ENCODE data around the gene CHI3L2.
"Not testable (repeated sequence)": the region's sequence is repeated elsewhere in the genome, so short reads cannot be mapped to it uniquely, and the experiment has no call there.

CHI3L2 gene

DNA sequence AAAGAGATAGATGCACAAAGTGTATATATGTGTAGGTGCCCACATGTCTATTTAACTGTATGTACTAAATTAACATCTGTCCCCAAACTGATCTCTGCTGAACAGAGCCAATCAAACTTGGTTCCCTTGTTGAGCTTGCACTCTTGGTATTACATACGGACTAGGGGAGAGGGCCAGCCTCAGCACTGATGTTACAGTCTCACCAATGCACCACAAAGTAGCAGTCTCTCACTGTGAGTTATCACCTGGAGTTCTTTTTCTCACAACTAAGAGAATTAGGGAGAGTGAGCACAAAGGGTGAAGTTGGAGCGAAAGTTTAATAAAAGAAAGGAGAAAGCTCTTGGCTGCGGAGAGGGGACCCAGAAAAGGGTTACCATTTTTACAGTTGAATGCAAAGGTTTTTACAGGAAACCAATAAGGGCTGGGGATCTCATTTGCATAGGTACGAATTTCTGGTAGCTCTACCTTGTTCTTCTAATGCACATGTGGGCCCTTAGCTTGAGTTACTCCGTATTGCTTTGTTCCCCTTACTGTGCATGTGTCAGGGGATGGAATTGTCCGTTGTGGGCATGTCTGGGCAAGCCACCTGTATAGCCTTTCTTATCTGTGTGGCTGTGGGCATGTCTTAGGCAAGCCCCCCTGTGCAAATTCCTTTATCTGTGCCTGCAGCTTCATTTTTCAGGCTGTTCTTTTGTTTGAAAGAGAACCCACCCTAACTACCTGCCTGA, 13.3 kb upstream of the CHI3L2 start:
- Histone ChIP-seq H3K9ac (ENCODE audit: low read depth, low read length) (no peak overlapping the region), H3K4me3 (ENCODE audit: low read depth, low read length) (no peak overlapping the region), H3K36me3 (ENCODE audit: control insufficient read depth, insufficient read depth, low read length) (no peaks in the 10 kb centered on the region), H3K4me1 (ENCODE audit: control insufficient read depth, insufficient read depth, low read length) (0 out of 2 replicates have a peak, but pooled peaks cover 5% of the 10 kb centered on the region), H3K27ac (ENCODE audit: low read depth, low read length) (no peak overlapping the region), H3K9me3 (ENCODE audit: control insufficient read depth, insufficient read depth, low read length) (no peaks in the 10 kb centered on the region), H3K27me3 (ENCODE audit: control insufficient read depth, insufficient read depth, low read length) (no peaks in the 10 kb centered on the region)

DNA sequence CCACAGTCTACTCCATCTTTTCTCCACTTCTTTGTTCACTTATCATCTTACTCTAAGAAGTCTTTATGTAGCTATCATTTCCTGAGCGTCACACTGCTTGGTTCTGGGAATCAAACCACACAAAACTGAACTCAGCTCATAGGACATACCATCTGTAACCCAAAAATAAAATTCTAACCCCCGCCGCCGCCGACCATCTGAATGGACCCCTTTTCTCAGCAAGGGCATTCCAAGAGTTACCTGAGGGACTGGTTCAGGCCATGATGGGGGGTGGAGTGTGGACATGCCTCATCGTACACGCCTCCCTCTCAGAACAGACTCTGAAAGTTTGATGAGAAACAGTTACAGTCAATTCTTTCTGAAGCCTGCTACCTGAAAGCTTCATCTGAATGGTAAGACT, 12.6 kb upstream of the CHI3L2 start:
- Histone ChIP-seq H3K9ac (ENCODE audit: low read depth, low read length) (no peak overlapping the region), H3K36me3 (ENCODE audit: control insufficient read depth, insufficient read depth, low read length) (no peaks in the 10 kb centered on the region), H3K4me1 (ENCODE audit: control insufficient read depth, insufficient read depth, low read length) (0 out of 2 replicates have a peak, but pooled peaks cover 5% of the 10 kb centered on the region), H3K4me3 (ENCODE audit: low read depth, low read length) (no peak overlapping the region), H3K27ac (ENCODE audit: low read depth, low read length) (no peak overlapping the region), H3K27me3 (ENCODE audit: control insufficient read depth, insufficient read depth, low read length) (no peaks in the 10 kb centered on the region), H3K9me3 (ENCODE audit: control insufficient read depth, insufficient read depth, low read length) (no peaks in the 10 kb centered on the region)

DNA sequence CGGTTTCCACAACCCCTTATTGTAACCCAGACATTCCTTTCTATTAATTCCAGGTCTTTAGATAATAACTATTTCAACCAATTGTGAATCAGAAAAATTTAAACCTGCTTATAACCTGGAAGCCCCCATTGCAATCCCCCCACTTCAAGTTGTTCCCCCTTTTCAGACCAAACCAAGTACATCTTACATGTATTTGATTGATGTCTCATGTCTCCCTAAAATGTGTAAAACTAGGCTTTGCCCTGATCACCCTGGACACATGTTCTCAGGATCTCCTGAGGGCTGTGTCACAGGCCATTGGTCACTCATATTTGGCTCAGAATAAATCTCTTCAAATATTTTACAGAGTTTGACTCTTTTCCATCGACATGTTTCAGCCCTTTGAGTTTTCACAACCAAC, 12.2 kb upstream of the CHI3L2 start:
- not testable (repeated sequence) for H3K4me3 ChIP-seq (ENCODE audit: low read depth, low read length); H3K9ac ChIP-seq (ENCODE audit: low read depth, low read length); H3K36me3 ChIP-seq (ENCODE audit: control insufficient read depth, insufficient read depth, low read length); H3K27me3 ChIP-seq (ENCODE audit: control insufficient read depth, insufficient read depth, low read length); H3K4me1 ChIP-seq (ENCODE audit: control insufficient read depth, insufficient read depth, low read length); H3K27ac ChIP-seq (ENCODE audit: low read depth, low read length); H3K9me3 ChIP-seq (ENCODE audit: control insufficient read depth, insufficient read depth, low read length)

DNA sequence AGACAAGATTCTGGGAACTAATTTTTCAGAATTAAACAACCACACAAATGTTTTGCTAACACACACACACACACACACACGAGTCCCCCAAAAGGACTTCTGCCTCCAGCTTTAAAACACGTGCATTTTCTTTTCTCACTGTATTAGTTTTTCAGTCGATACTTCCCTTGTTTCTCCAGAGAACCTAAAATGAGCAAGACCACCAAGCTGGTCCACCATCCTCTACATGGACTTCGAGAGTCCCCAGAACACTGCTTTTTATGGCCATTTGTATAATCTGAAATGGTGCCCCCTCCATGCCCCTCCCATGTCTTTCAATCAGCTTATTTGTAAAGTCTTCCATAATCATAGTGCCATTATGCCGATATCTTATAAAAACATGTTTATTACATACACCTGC, 10.8 kb upstream of the CHI3L2 start:
- Histone ChIP-seq H3K9ac (ENCODE audit: low read depth, low read length) (no peak overlapping the region), H3K27ac (ENCODE audit: low read depth, low read length) (no peak overlapping the region), H3K9me3 (ENCODE audit: control insufficient read depth, insufficient read depth, low read length) (no peaks in the 10 kb centered on the region), H3K4me3 (ENCODE audit: low read depth, low read length) (no peak overlapping the region), H3K4me1 (ENCODE audit: control insufficient read depth, insufficient read depth, low read length) (0 out of 2 replicates have a peak, but pooled peaks cover 5% of the 10 kb centered on the region), H3K27me3 (ENCODE audit: control insufficient read depth, insufficient read depth, low read length) (no peaks in the 10 kb centered on the region), H3K36me3 (ENCODE audit: control insufficient read depth, insufficient read depth, low read length) (no peaks in the 10 kb centered on the region)

DNA sequence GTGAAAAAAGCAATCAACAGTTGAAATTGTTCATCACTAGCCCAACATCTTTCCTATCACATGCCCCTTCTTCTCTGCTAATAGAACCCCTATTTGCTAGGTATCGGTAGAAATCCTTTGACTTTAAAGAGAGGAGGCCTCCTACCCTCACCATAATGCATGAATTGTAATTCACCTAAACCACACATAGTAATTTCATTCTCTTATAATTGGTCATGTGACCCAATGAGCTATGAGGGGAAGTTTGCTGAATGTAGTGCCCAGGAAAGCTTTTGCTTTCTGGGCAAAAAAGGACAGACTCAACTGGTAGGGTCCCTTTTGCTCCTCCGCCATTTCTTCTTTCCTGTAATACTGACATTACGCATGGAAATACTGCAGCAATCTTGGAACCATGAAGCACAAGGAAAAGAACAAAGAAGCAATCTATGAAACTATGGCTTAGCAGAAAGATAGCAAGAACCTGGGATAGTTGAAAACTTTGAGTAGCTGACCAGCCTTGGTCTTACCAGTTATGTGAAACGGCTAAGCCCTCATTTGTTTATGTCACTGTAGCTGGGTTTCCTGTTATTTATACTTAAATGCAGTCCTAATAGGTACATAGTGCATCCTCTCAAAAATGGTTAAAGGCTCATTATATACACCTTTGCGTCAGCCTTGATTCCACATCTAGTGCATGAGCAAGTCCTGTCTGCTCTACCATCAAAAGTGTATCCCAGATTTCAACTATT, 10.2 kb upstream of the CHI3L2 start:
- no peak overlapping the region for H3K27ac ChIP-seq (ENCODE audit: low read depth, low read length)
- H3K9me3 ChIP-seq (ENCODE audit: control insufficient read depth, insufficient read depth, low read length) = no peaks in the 10 kb centered on the region
- H3K9ac ChIP-seq (ENCODE audit: low read depth, low read length) = no peak overlapping the region
- H3K4me3 ChIP-seq (ENCODE audit: low read depth, low read length) = no peak overlapping the region
- H3K4me1 ChIP-seq (ENCODE audit: control insufficient read depth, insufficient read depth, low read length) = peaks cover 8% of the 10 kb centered on the region; the same call in 1 of the 2 replicates
- H3K27me3 ChIP-seq (ENCODE audit: control insufficient read depth, insufficient read depth, low read length) = no peaks in the 10 kb centered on the region
- H3K36me3 ChIP-seq (ENCODE audit: control insufficient read depth, insufficient read depth, low read length) = no peaks in the 10 kb centered on the region

DNA sequence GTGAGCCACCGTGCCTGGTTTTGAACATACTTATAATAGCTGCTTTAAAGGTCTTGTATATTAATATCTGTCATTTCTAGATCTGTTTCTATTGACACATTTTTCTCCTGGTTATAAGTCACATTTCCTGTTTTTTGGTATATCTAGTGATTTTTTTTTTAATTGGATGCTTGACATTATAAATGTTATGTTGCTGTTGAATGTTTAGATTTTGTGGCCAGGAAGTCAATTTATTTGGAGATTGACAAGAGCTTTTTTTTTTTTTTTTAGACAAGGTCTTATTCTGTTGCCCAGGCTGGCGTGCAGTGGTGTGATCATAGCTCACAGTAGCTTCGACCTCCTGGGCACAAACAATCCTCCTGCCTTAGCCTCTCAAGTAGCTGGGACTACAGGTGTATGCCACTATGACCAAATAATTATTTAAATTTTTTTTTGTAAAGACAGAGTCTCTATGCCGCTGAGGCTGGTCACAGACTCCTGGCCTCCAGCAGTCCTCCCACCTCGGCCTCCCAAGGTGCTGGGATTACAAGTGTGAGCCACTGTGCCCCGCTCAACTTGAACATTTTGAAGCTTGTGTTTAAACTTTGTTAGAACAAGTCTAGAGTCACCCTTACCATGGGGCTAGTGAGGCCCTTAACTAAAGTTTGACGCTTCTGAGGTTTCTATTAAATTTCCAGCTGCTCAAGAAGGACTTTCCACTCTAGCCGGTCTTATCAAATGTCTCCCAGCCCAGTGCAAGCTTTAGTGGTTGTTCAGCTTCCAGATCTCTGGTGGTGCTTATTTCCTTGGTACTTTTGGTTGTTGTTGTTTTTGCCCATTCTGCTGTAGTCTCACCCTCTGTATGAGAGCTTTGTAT, 8.6 kb upstream of the CHI3L2 start:
- Histone ChIP-seq H3K36me3 (ENCODE audit: control insufficient read depth, insufficient read depth, low read length) (no peaks in the 10 kb centered on the region), H3K9me3 (ENCODE audit: control insufficient read depth, insufficient read depth, low read length) (no peaks in the 10 kb centered on the region), H3K27me3 (ENCODE audit: control insufficient read depth, insufficient read depth, low read length) (no peaks in the 10 kb centered on the region), H3K4me3 (ENCODE audit: low read depth, low read length) (no peak overlapping the region), H3K9ac (ENCODE audit: low read depth, low read length) (no peak overlapping the region), H3K4me1 (ENCODE audit: control insufficient read depth, insufficient read depth, low read length) (peaks cover 17% of the 10 kb centered on the region; the same call in 1 of the 2 replicates), H3K27ac (ENCODE audit: low read depth, low read length) (peak overlapping the region; percentile 90)

DNA sequence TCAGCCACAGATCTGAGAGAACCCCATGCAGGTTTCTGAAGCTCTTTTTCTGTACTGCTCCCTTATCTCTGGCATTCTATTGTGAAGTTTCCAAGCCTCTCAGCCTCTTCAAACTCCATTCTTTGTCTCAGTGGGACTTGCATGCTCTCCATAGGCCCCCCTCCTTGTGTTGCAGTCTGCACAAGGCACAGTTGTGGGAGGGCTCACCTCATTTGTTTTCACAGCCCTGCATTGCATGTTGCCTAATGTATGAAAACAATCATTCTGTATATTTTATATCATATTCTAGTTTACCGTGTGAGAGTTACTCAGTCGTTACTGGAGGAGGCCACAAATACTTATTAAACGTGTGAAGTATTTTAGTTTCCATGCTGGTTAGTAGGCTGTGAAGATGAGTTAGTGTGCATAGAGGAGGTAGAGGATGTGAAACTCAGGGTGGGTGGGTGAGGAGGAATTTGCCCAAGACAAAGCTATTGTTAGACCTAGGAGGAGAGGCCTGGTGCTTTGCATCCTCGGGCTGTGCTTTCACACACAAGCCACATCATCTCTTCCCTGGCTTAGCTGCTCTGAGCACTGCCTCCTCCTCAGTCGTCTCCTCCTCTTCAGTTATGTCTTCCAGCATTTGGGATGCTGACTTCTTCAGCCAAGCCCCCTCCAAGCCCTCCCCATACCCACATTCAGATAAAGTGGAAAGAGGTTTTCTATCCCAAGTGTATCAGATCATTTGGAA, 7.8 kb upstream of the CHI3L2 start:
- H3K36me3 ChIP-seq (ENCODE audit: control insufficient read depth, insufficient read depth, low read length) = no peaks in the 10 kb centered on the region
- H3K4me3 ChIP-seq (ENCODE audit: low read depth, low read length) = no peak overlapping the region
- H3K9ac ChIP-seq (ENCODE audit: low read depth, low read length) = no peak overlapping the region
- H3K27me3 ChIP-seq (ENCODE audit: control insufficient read depth, insufficient read depth, low read length) = no peaks in the 10 kb centered on the region
- H3K4me1 ChIP-seq (ENCODE audit: control insufficient read depth, insufficient read depth, low read length) = peaks cover 14% of the 10 kb centered on the region; the same call in 1 of the 2 replicates
- peak overlapping the region; percentile 90 for H3K27ac ChIP-seq (ENCODE audit: low read depth, low read length)
- no peaks in the 10 kb centered on the region for H3K9me3 ChIP-seq (ENCODE audit: control insufficient read depth, insufficient read depth, low read length)

DNA sequence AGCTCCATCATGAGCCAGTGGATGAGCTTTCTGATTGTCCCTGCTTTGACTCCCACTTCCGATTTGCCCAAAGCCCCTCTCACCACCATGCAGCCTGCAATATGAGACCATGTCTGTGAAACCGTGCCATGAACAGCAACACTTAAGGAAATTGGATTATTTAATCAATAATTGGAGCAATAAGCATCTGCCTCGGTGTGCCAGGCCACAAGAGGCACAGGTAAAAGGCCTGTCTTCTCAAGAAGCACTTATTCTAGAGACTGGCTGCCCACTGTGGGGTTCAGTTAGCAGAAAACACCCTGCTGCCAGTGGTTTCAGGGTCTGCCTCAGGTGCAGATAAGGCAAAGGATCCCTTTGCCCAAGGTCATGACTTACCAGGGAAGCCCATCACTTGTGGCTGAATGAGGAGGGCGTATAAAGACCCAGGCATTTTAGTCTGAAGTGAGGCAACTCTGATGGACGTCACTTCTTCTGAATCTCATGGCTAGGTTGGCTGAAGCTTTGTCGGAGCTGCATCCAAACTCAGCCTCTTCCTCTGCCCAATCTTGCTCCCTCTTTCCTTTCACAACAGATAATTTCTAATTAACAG, 7.1 kb upstream of the CHI3L2 start:
- no peak overlapping the region for H3K9ac ChIP-seq (ENCODE audit: low read depth, low read length)
- no peaks in the 10 kb centered on the region for H3K9me3 ChIP-seq (ENCODE audit: control insufficient read depth, insufficient read depth, low read length)
- H3K36me3 ChIP-seq (ENCODE audit: control insufficient read depth, insufficient read depth, low read length) = no peaks in the 10 kb centered on the region
- H3K27me3 ChIP-seq (ENCODE audit: control insufficient read depth, insufficient read depth, low read length) = no peaks in the 10 kb centered on the region
- H3K27ac ChIP-seq (ENCODE audit: low read depth, low read length) = peak overlapping the region; percentile 79
- no peak overlapping the region for H3K4me3 ChIP-seq (ENCODE audit: low read depth, low read length)
- peaks cover 15% of the 10 kb centered on the region; the same call in 1 of the 2 replicates for H3K4me1 ChIP-seq (ENCODE audit: control insufficient read depth, insufficient read depth, low read length)

DNA sequence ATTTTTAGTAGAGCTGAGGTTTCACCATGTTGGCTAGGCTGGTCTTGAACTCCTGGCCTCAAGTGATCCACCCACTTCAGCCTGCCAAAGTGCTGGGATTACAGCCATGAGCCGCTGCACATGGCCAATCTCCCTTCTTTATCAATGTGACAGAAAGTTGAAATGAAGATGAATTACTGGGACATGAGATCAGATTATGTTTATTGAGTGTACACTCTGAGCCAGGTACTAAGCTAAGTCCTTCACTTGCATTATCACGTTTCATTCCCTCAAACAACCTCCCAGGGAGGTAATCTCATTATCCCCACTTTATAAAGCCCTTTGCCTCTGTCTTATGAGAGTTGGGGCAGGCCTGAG, 6.3 kb upstream of the CHI3L2 start:
- H3K4me3 ChIP-seq (ENCODE audit: low read depth, low read length) = no peak overlapping the region
- H3K27me3 ChIP-seq (ENCODE audit: control insufficient read depth, insufficient read depth, low read length) = no peaks in the 10 kb centered on the region
- H3K4me1 ChIP-seq (ENCODE audit: control insufficient read depth, insufficient read depth, low read length) = peaks cover 20% of the 10 kb centered on the region; the same call in 1 of the 2 replicates
- no peak overlapping the region for H3K27ac ChIP-seq (ENCODE audit: low read depth, low read length)
- no peaks in the 10 kb centered on the region for H3K36me3 ChIP-seq (ENCODE audit: control insufficient read depth, insufficient read depth, low read length)
- H3K9ac ChIP-seq (ENCODE audit: low read depth, low read length) = no peak overlapping the region
- no peaks in the 10 kb centered on the region for H3K9me3 ChIP-seq (ENCODE audit: control insufficient read depth, insufficient read depth, low read length)

DNA sequence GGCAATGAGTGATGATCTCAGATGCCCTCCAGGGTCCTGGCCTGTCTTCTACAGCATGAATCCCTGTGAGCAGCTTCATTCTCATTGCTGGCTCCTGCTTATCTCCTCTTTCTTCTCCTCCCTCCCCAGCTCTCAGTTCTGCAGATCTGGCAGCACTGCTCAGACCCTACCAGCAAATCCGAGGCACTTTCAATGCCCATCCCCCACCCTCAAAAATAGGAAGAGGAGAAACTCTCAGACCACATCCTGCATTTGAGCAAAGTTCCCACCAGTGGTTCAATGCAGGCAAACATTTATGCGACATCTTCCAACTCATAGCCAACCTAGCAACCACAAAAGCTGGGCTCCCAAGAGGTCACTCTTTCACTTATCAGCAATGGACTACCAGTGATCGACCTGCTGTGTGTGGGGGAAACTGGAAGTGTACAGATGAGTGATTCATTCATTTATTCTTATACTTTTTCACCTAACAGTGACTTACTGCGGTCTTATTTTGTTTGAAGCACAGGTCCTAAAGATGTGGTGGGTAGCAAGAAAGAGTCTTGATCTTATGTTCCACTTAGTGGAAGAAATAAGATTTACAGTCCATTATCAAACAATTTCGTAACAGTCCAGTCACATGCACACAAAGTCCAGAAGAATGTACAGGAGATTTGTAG, 5.8 kb upstream of the CHI3L2 start:
- Histone ChIP-seq H3K36me3 (ENCODE audit: control insufficient read depth, insufficient read depth, low read length) (no peaks in the 10 kb centered on the region), H3K9me3 (ENCODE audit: control insufficient read depth, insufficient read depth, low read length) (no peaks in the 10 kb centered on the region), H3K4me1 (ENCODE audit: control insufficient read depth, insufficient read depth, low read length) (peaks cover 20% of the 10 kb centered on the region; the same call in 1 of the 2 replicates), H3K4me3 (ENCODE audit: low read depth, low read length) (no peak overlapping the region), H3K27ac (ENCODE audit: low read depth, low read length) (no peak overlapping the region), H3K9ac (ENCODE audit: low read depth, low read length) (no peak overlapping the region), H3K27me3 (ENCODE audit: control insufficient read depth, insufficient read depth, low read length) (no peaks in the 10 kb centered on the region)

Measured in HUES48 (cell line).